KG1 (cell line): ENCODE measurements around the gene SRRM1.
"Not testable (repeated sequence)": the region's sequence is repeated elsewhere in the genome, so short reads cannot be mapped to it uniquely, and the experiment has no call there.

Source experiments
- DNase-seq: peaks from one replicate; lab custom pipeline; 2025; lab: John Stamatoyannopoulos, UW

SRRM1 gene

GRCh38 chr1:24694380-24694843, 51.3 kb downstream of the SRRM1 start:
- DNase-seq = no peak

DNA sequence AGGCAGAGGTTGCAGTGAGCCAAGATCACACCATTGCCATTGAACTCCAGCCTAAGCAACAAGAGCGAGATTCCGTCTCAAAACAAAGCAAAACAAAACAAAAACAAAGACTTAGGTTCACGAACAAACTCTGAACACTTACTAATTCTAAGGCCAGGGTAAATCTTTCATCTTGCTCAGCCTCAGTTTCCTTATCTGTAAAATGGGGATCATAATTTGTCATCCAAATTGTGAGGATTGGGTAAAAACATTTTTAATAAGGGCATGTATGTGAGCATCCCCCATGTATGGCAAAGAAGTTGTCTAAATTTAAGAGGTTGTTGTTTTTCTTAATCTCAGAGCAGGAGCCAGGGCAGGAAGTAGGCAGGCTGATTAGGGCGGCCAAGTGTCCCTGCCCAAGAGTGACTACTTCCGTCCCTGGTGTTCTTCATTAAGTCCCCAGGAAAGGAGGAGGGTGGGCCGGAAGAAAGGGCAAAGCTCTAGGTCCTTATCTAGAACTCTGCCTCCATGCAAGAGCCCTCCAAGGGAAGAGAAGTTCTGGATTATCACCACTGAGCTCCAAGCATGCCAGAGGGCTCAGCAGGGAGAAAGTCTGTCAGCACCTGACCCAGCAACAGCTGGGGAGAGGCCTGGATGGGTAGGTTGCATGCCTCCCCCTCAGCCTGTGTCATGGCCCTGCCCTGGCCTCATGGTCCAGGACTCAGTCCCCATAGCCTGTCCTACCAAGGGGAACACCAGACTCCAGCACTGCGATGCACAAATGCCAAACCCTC, 52.3 kb downstream of the SRRM1 start:
- no peak for DNase-seq

DNA sequence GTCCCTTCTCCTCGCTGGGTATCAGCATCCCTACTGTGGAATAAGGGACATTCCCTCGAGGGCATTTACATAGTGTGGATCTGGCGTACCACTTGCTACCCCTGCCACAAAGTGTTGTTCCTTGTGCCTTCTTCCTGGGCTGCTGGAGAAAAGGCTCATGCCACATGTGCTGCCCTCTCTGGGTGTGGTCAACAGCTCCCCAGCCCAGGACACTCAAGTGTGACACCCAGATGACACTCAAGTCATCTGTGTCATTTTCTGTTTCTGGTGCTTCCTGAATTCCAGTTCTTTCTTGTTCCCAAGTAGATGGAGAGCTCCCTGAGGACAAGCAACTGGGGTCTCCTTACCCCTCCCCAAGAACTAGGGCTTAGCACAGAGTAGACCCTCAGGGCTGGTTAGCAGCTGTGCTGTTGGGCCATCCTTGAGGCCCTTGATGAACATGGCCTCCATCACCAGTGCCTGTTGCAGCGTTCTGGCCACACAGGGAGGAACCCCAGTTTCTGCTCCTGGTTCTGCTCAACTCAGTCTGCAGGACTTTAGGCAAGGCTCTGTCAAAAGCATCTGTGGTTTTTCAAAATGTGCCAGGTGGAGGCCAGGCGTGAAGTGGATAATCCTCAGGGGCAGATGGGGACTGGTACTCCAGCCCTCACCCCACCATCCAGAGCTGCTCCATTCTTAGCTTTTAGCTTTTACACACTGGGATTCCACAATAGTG, 53.1 kb downstream of the SRRM1 start:
- no peak for DNase-seq

DNA sequence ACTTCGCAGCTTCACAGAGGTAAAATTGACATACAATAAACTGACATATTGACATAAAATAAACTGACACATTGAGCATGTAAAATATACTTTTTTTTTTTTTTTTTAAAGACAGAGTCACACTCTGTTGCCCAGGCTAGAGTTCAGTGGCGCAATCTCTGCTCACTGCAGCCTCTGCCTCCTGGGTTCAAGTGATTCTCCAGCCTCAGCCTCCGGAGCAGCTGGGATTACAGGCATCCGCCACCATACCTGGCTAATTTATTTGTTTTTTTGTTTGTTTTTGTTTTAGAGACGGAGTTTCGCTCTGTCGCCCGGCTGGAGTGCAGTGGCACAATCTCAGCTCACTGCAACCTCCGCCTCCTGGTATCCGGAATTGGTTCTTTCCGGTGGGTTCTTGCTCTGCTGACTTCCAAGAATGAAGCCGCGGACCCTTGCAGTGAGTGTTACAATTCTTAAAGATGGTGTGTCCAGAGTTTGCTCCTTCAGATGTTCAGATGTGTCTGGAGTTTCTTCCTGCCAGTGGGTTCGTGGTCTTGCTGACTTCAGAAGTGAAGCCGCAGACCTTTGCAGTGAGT, 53.7 kb downstream of the SRRM1 start:
- DNase-seq = no peak

DNA sequence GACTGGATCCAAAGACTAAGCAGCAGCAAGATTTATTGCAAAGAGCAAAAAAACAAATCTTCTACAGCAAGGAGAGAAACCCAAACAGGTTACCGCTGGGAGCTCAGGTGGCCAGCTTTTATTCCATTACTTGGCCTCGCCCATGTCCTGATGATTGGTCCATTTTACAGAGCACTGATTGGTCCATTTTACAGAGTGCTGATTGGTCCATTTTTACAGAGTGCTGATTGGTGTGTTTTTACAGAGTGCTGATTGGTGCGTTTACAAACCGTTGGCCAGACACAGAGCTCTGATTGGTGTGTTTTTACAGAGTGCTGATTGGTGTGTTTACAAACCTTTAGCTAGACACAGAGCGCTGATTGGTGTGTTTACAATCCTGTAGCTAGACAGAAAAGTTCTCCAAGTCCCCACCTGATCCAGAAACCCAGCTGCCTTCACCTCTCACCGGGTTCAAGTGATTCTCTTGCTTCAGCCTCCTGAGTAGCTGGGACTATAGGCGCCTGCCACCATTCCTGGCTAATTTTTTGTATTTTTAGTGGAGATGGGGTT, 54.4 kb downstream of the SRRM1 start:
- DNase-seq = not testable (repeated sequence)

DNA sequence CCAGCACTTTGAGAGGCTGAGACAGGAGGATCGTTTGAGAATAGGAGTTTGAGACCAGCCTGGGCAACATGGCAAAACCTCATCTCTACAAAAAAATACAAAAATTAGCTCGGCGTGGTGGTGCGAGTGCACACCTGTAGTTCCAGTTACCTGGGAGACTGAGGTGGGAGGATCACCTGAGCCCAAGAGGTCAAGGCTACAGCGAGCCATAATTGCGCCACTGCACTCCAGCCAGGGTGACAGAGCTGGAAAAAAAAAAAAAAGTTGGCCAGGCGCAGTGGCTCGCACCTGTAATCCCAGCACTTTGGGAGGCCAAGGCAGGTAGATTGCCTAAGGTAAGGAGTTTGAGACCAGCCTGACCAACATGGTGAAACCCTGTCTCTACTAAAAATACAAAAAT, 55.2 kb downstream of the SRRM1 start:
- DNase-seq = not testable (repeated sequence)

- no peak for DNase-seq
These were observed 56.5 kb downstream of the SRRM1 start for GRCh38 chr1:24699628-24700027.

GRCh38 chr1:24702511-24703293, 59.6 kb downstream of the SRRM1 start:
- DNase-seq = no peak

GRCh38 chr1:24704411-24705259, 61.5 kb downstream of the SRRM1 start:
- no peak for DNase-seq

DNA sequence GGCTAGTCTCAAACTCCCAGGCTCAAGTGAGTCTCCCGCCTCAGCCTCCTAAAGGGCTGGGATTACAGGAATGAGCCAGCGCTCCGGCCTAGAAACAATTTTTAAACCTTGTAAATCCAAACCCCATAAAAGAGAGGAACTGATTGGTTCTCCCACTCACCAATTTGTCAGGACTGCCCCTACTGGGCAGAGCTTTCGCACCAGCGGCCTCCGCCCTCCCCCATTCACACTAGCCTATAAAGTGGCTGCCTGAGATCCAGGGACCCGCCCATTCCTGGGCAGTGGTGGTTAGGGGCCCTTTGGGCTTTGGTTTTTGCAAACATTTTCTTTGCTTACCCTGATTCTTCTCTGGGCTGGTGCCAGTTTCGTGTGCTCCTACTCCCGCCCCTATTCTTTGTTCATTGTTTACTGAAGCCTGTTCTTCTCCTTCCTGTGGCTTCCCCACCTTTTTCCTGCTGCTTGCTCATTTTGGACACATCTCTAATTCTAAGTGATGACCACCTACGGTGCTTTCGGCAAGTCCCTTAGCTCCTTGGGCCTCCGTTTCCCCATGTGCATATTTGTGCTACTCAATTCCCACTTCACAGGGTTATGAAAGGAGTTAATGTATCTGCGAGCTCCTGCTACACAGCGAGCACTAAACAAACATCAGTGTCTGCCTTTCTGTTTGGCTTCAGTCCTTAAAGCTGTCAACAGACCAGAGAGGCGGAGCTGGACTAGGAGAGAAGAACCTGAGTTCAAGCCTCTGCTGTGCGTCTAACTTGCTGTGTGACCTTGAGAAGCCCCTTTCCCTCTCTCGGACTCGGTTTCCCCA, 62.4 kb downstream of the SRRM1 start:
- no peak for DNase-seq

DNA sequence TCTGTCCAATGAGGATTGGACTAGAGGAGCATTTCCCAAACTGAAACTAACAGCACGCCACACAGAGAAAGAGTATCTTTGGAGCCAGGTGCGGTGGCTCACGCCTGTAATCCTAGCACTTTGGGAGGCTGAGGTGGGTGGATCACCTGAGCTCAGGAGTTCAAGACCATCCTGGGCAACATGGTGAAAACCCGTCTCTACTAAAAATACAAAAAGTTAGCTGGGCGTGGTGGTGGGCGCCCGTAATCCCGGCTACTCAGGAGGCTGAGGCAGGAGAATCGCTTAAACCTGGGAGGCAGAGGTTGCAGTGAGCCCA, 62.9 kb downstream of the SRRM1 start:
- not testable (repeated sequence) for DNase-seq

DNA sequence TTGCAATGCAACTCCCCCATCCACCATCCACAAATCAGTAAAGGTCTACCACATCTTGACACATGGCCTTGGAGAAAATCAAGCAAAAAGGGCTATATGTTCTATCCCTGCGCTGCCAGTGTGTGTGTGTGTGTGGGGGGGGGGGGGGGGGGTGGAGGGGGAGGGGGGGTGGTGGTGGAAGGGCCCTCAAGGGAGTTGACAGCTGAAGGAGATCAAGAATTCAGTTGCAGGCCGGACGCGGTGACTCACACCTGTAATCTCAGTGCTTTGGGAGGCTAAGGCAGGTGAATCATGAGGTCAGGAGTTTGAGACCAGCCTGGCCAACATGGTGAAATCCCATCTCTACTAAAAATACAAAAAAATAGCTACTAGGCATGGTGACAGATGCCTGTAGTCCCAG, 64.6 kb downstream of the SRRM1 start:
- no peak for DNase-seq

DNA sequence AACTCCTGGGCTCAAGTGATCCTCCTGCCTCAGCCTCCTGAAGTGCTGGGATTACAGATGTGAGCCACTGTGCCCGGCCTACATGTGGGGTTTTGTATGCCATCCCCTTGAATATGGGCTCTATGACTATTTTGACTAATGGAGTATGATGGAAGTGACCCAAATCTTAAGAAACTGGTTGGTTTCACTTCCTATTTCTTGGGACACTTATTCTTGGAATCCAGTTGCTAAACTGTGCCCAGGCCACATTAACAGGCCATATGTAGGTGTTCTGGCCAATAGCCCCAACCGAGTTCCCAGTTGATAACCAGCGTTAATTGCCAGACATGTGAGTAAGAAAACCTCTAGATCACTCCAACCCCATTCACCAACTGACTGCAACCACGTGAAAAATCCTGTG, 65.8 kb downstream of the SRRM1 start:
- no peak for DNase-seq

- DNase-seq = no peak
These were observed 66.8 kb downstream of the SRRM1 start for GRCh38 chr1:24709791-24710441.

GRCh38 chr1:24711329-24711728, 68.2 kb downstream of the SRRM1 start:
- no peak for DNase-seq

DNA sequence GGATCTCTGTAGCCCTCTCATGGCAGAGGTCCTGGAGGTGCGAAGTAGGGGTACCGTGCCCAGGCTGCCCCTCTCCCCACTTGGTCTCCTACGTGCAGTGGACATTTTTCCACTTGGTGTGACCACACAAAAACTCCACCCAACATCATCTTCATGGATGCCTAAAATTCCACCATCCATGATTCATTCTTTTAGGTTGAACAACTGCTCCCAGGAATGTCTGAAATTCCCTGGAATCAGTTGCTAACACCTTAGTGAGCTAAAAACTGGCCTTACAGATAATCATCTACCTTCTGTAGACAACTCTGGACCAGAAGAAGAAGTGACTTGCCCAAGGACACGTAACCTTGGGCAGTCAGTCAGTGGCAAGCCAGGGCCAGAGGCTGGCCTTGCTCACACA, 70.1 kb downstream of the SRRM1 start:
- DNase-seq = no peak

DNA sequence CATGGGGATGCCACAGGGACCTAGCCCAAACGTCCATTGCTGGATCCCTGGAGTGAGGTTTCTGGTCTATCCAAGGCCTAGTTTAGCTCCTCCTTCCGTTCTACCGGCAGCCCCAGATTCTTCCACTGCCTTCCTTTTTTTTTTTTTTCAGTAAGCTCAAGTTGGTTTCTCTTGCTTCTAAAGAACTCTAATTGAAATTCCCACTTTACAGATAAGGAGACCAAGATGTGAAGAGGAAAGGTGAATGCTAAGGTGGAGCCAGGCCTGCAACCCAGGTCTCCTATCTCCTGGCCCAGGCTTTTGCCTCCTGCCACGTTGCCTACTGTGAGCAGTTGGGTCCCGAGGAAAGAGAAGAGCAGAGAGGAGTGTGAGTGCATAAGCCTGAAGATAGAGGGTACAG, 70.6 kb downstream of the SRRM1 start:
- no peak for DNase-seq

- no peak for DNase-seq
These were observed 71.9 kb downstream of the SRRM1 start for GRCh38 chr1:24714859-24715520.

GRCh38 chr1:24715658-24716057, 72.6 kb downstream of the SRRM1 start:
- DNase-seq = no peak
